ENCODE data around the gene OR2T35. TPM values are rescaled to one million over a fixed set of nuclear protein-coding genes. Genes with fewer than 3 reads are reported as not detected.

The OR2T35 gene
- total RNA-seq, 1 experiment from 2014 or later: not detected

DNA sequence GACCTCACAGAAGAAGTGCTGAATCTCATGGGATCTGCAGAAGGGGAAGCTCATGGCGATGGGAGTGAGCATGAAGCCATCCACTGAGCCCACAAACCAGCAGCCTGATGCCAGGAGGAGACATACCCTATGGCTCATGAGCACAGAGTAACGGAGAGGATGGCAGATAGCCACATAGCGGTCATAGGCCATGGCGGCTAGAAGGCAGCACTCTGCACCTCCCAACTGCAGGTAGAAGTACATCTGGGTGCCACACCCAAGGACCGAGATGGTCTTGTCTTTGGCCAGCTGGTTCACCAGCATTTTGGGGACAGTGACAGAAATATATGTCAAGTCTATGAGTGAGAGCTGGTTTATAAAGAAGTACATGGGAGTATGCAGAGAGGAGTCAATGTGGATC, 51.9 kb downstream of the OR2T35 start:
- no peaks in the 10 kb centered on the region for H3K9me3 ChIP-seq (ENCODE audit: insufficient read depth, low read depth)
- H3K4me3 ChIP-seq: no peak overlapping the region
- H3K36me3 ChIP-seq (ENCODE audit: low read depth): no peaks in the 10 kb centered on the region
- no peak for TF ChIP-seq CTCF (conservative IDR thresholded peaks at IDR 0.05)
- no peak for TF ChIP-seq EZH2 (IDR thresholded peaks at IDR 0.05; ENCODE audit: low read depth)
- no peak for DNase-seq
- H3K27ac ChIP-seq: no peak overlapping the region
- no peaks in the 10 kb centered on the region for H3K79me2 ChIP-seq (ENCODE audit: low read depth)
- no peaks in the 10 kb centered on the region for H3F3A ChIP-seq (ENCODE audit: insufficient read depth, low read depth)
- H4K20me1 ChIP-seq (ENCODE audit: insufficient read depth): no peaks in the 10 kb centered on the region
- H2AFZ ChIP-seq: no peak overlapping the region
- no peaks in the 10 kb centered on the region; the same call in 1 of the 2 replicates for H3K9me2 ChIP-seq (ENCODE audit: insufficient read depth)
- no TSS peak for BruUV-seq (replicated peaks)
- ChIA-PET POLR2A (ENCODE audit: unreplicated experiment) (no interaction called here), CTCF (no interaction called here)
- H3K4me2 ChIP-seq: no peak overlapping the region
- H3K4me1 ChIP-seq (replicated peaks; ENCODE audit: insufficient read depth): no peaks in the 10 kb centered on the region
- H3K27me3 ChIP-seq (ENCODE audit: insufficient read depth, low read depth): no peaks in the 10 kb centered on the region
- intact Hi-C loops (cut with micrococcal nuclease; ENCODE audit: unreplicated experiment): no loop called here

- H3K9me2 ChIP-seq (ENCODE audit: insufficient read depth): no peaks in the 10 kb centered on the region; the same call in 1 of the 2 replicates
- POLR2A ChIA-PET (ENCODE audit: unreplicated experiment): no interaction called here
- TF ChIP-seq EZH2 (IDR thresholded peaks at IDR 0.05; ENCODE audit: low read depth): no peak
- TF ChIP-seq CTCF (conservative IDR thresholded peaks at IDR 0.05): no peak
- no peaks in the 10 kb centered on the region for H3K79me2 ChIP-seq (ENCODE audit: low read depth)
- BruUV-seq (replicated peaks): no TSS peak
- no peak overlapping the region for H3K4me3 ChIP-seq
- no peak overlapping the region for H3K27ac ChIP-seq
- no peaks in the 10 kb centered on the region for H3K36me3 ChIP-seq (ENCODE audit: low read depth)
- CTCF ChIA-PET: no interaction called here
- H4K20me1 ChIP-seq (ENCODE audit: insufficient read depth): no peaks in the 10 kb centered on the region
- no peak overlapping the region for H2AFZ ChIP-seq
- intact Hi-C loops (cut with micrococcal nuclease; ENCODE audit: unreplicated experiment): no loop called here
- H3K27me3 ChIP-seq (ENCODE audit: insufficient read depth, low read depth): no peaks in the 10 kb centered on the region
- DNase-seq: no peak
- H3K9me3 ChIP-seq (ENCODE audit: insufficient read depth, low read depth): no peaks in the 10 kb centered on the region
- H3K4me1 ChIP-seq (replicated peaks; ENCODE audit: insufficient read depth): no peaks in the 10 kb centered on the region
- no peaks in the 10 kb centered on the region for H3F3A ChIP-seq (ENCODE audit: insufficient read depth, low read depth)
- no peak overlapping the region for H3K4me2 ChIP-seq
These were observed 52.4 kb downstream of the OR2T35 start for GRCh38 chr1:248592655-248593054.

DNA sequence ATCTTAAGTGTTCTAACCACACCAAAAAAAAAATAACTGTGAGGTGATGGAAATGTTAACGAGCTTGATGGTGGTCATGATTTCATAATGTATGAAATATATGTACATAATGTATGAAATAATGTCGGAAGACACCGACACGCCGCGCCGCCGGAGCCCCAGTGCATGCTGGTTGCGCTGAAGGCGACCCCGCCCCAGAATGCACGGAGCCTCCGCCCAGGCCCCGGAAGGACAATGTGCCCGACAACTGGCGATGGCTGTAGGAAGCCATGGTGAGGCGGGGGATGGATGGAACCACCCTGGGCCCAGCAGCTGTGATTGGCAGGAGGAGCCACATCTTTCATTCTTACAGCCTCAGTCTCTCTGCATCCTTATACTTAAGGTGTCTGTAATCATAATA, 55.0 kb downstream of the OR2T35 start:
- Histone ChIP-seq H3K27me3 (ENCODE audit: insufficient read depth, low read depth) (no peaks in the 10 kb centered on the region), H3K79me2 (ENCODE audit: low read depth) (no peaks in the 10 kb centered on the region), H3K4me1 (replicated peaks; ENCODE audit: insufficient read depth) (no peaks in the 10 kb centered on the region), H3K9me2 (ENCODE audit: insufficient read depth) (no peaks in the 10 kb centered on the region; the same call in 1 of the 2 replicates), H3K4me2 (no peak overlapping the region), H2AFZ (no peak overlapping the region), H3K36me3 (ENCODE audit: low read depth) (no peaks in the 10 kb centered on the region), H3F3A (ENCODE audit: insufficient read depth, low read depth) (no peaks in the 10 kb centered on the region), H4K20me1 (ENCODE audit: insufficient read depth) (no peaks in the 10 kb centered on the region), H3K27ac (no peak overlapping the region), H3K9me3 (ENCODE audit: insufficient read depth, low read depth) (no peaks in the 10 kb centered on the region), H3K4me3 (no peak overlapping the region)
- CTCF ChIA-PET: no interaction called here
- TF ChIP-seq CTCF (conservative IDR thresholded peaks at IDR 0.05): no peak
- no peak for TF ChIP-seq EZH2 (IDR thresholded peaks at IDR 0.05; ENCODE audit: low read depth)
- no peak for DNase-seq
- POLR2A ChIA-PET (ENCODE audit: unreplicated experiment): no interaction called here
- intact Hi-C loops (cut with micrococcal nuclease; ENCODE audit: unreplicated experiment): no loop called here
- no TSS peak for BruUV-seq (replicated peaks)
